OCI-LY3 (cell line): ENCODE results near the gene GLYR1.

Source experiments
- CTCF ChIP-seq: fragments of 200-600, 300-600 bp; sonication (generic); IDR thresholded peaks from 2 replicates; pipeline ENCODE4 v1.5.1; 2014; ENCODE audit warnings: antibody characterized with exemption, low read length, low read depth
- EZH2phosphoT487 ChIP-seq: fragments of 200-600 bp; shearing (Covaris generic); IDR thresholded peaks from 2 replicates; pipeline ENCODE4 v1.6.1; 2018; ENCODE audit warnings: antibody characterized with exemption, mixed run types, low read depth

GRCh38 chr16:4768549-4769305, 78.4 kb downstream of the GLYR1 start:
- no peak for TF ChIP-seq CTCF
- no peak for TF ChIP-seq EZH2phosphoT487
